Smooth muscle cell (in vitro differentiated cells): ENCODE results near the gene TRABD2B. TPM values are rescaled to one million over a fixed set of nuclear protein-coding genes. Genes with fewer than 3 reads are reported as not detected.

Source experiments
- DNase-seq: peaks from one replicate; lab custom pipeline; 2025; ENCODE audit not compliant: unreplicated experiment; lab: John Stamatoyannopoulos, UW
- H2AFZ ChIP-seq: fragments of 200-600 bp; sonication (generic); 2 replicates; pipeline ENCODE4 v1.6.0; 2016; ENCODE audit warnings: antibody characterized with exemption, low read depth, mild to moderate bottlenecking
- H3F3A ChIP-seq: fragments of 200-600 bp; sonication (generic); 2 replicates; pipeline ENCODE4 v1.6.0; 2017; ENCODE audit warnings: antibody characterized with exemption, low read depth
- H3K27ac ChIP-seq: fragments of 200-600 bp; sonication (generic); 2 replicates; pipeline ENCODE4 v1.5.1; 2016; ENCODE audit warnings: low read depth, mild to moderate bottlenecking
- H3K27me3 ChIP-seq: fragments of 200-600 bp; sonication (generic); 2 replicates; pipeline ENCODE4 v1.6.1; 2016; ENCODE audit warnings: low read depth, mild to moderate bottlenecking
- H3K36me3 ChIP-seq: fragments of 200-600 bp; sonication (generic); 2 replicates; pipeline ENCODE4 v1.5.1; 2016; ENCODE audit warnings: low read depth
- H3K4me1 ChIP-seq: fragments of 200-600 bp; sonication (generic); 2 replicates; pipeline ENCODE4 v1.5.1; 2016; ENCODE audit warnings: low read depth
- H3K4me2 ChIP-seq: fragments of 200-600 bp; sonication (generic); 2 replicates; pipeline ENCODE4 v1.6.0; 2016; ENCODE audit warnings: mild to moderate bottlenecking
- H3K4me3 ChIP-seq: fragments of 200-600 bp; sonication (generic); 2 replicates; pipeline ENCODE4 v1.5.1; 2016; ENCODE audit warnings: mild to moderate bottlenecking
- H3K79me2 ChIP-seq: fragments of 200-600 bp; sonication (generic); 2 replicates; pipeline ENCODE4 v1.6.0; 2016; ENCODE audit warnings: low read depth, mild to moderate bottlenecking
- H3K9ac ChIP-seq: fragments of 200-600 bp; sonication (generic); 2 replicates; pipeline ENCODE4 v1.6.0; 2016; ENCODE audit warnings: low read depth
- H3K9me3 ChIP-seq: fragments of 200-600 bp; sonication (generic); replicated peaks from 2 replicates; pipeline ENCODE4 v1.5.1; 2016; ENCODE audit warnings: low read depth
- H4K20me1 ChIP-seq: fragments of 200-600 bp; sonication (generic); 2 replicates; pipeline ENCODE4 v1.6.0; 2016; ENCODE audit warnings: low read depth
- WGBS: methylation state at CpG from one replicate; pipeline ENCODE4 v1.1.7; 2016; ENCODE audit warnings: low lambda C conversion rate; 5-methylcytosine and 5-hydroxymethylcytosine counted together
- polyA plus RNA-seq: library from polyadenylated mRNA; unstranded; fragments of >200 nt; fragmentation: Nextera tagmentation; extraction: Ambion mirVana; gene quantifications from 2 replicates; pipeline ENCODE4 v1.2.1, GENCODE V29; 2016
- total RNA-seq: library from RNA; depleted of rRNA; stranded (reverse); fragments of >200 nt; gene quantifications from 2 replicates; pipeline ENCODE4 v1.2.3, GENCODE V29; 2014
- TF ChIP-seq, protein P1 (sequence below): fragments of 200-600 bp; sonication (generic); IDR thresholded peaks from 2 replicates; pipeline ENCODE4 v1.5.1; 2017; ENCODE audit warnings: borderline replicate concordance, mild to moderate bottlenecking, antibody characterized with exemption; ENCODE audit not compliant: insufficient read depth, poor library complexity, severe bottlenecking

The TRABD2B gene
- total and polyA plus RNA-seq, 2 experiments from 2014 or later, result 0.94 to 4.9 TPM

DNA sequence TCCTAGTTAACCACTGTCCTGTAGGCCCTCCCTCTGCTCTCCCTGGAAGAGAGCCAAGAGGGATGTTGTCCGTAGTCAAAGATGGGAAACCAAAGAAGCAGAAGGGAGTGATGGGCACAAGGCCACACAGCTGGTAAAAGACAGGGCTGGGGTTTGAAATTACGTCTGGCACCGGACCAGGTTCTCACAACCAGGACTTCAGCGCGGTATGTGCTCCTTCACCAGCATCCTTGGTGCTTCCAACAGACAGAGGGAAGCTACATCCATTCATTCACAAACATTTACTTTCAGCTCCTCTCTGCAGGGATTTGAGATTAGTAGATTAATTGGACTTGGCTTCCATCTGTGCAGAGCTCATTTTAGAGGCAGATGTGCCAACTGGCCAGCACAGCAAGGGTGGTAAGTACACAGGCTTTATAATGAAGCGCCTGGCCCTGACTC, 191.2 kb downstream of the TRABD2B start:
- DNase-seq, result no peak
- Histone ChIP-seq H3K27ac (no peak overlapping the region), H3K4me2 (no peak overlapping the region), H3K36me3 (no peaks in the 10 kb centered on the region), H3K79me2 (no peaks in the 10 kb centered on the region), H2AFZ (no peak overlapping the region), H3K4me1 (no peaks in the 10 kb centered on the region), H3F3A (no peaks in the 10 kb centered on the region), H3K27me3 (no peaks in the 10 kb centered on the region), H3K9me3 (no peaks in the 10 kb centered on the region), H4K20me1 (peaks cover 43% of the 10 kb centered on the region), H3K4me3 (no peak overlapping the region), H3K9ac (no peak overlapping the region)
- WGBS, result 89% methylated on average over 6 of the region's 6 CpGs
- TF ChIP-seq, protein P1, sequence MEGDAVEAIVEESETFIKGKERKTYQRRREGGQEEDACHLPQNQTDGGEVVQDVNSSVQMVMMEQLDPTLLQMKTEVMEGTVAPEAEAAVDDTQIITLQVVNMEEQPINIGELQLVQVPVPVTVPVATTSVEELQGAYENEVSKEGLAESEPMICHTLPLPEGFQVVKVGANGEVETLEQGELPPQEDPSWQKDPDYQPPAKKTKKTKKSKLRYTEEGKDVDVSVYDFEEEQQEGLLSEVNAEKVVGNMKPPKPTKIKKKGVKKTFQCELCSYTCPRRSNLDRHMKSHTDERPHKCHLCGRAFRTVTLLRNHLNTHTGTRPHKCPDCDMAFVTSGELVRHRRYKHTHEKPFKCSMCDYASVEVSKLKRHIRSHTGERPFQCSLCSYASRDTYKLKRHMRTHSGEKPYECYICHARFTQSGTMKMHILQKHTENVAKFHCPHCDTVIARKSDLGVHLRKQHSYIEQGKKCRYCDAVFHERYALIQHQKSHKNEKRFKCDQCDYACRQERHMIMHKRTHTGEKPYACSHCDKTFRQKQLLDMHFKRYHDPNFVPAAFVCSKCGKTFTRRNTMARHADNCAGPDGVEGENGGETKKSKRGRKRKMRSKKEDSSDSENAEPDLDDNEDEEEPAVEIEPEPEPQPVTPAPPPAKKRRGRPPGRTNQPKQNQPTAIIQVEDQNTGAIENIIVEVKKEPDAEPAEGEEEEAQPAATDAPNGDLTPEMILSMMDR, result no peak

DNA sequence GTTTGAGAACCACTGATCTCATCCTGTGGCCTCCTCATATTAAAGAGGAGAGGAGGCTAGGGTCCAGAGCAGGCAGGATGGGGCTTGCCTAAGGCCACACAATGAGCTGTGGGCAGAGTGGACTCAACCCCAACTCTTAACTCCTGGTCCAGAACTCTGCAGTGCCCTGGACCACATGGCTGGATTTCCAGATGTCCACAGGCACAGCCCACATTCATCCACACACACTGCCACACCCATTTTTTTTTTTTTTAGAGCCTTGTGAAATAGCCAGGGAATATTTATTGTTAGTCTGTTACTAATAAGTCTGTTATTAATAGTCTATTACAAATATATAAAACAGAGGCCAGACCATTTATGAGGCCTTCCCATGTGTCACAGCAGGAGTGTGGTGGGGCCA, 192.2 kb downstream of the TRABD2B start:
- Histone ChIP-seq H3K27ac (no peak overlapping the region), H3K9me3 (no peaks in the 10 kb centered on the region), H3K9ac (no peak overlapping the region), H3K4me2 (no peak overlapping the region), H3K4me1 (no peaks in the 10 kb centered on the region), H4K20me1 (peaks cover 35% of the 10 kb centered on the region), H3K36me3 (no peaks in the 10 kb centered on the region), H2AFZ (no peak overlapping the region), H3K4me3 (no peak overlapping the region), H3F3A (no peaks in the 10 kb centered on the region), H3K79me2 (no peaks in the 10 kb centered on the region), H3K27me3 (no peaks in the 10 kb centered on the region)
- no peak for DNase-seq
- TF ChIP-seq, protein P1, result no peak

DNA sequence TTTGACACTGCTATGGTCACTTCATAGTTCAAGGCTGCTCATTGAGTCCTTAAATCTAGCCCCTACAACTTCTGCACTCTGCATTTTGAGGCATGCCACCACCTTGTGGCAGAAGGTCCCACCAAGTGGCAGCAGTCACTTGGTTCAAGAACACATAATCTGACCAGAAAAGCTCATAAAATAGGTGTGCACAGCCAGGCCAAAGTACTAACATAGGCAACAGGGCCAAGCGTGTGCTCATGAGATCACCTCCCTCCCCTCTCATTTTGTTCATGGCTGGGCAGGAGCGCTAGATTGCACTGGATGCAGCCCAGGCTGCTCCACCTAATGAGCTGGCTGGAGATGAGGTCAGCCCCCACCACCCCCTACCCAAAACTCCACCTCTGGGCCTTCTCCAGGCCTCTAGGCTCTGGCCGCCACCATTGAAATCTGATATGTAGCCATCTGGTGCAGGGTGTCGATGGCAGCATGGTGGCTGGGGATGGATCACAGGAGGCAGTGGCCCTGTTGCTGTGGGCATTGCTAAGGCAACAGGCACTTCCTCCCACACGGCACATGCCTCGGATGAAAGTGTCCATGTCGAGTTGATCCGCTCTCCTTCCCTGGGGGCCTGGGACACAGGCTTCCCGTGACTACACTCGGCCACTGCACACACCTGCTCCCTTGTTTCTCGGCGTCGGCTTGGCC, 193.2 kb downstream of the TRABD2B start:
- Histone ChIP-seq H3K27me3 (no peaks in the 10 kb centered on the region), H3K9ac (no peak overlapping the region), H3K27ac (no peak overlapping the region), H3K9me3 (no peaks in the 10 kb centered on the region), H3K4me3 (no peak overlapping the region), H4K20me1 (peaks cover 29% of the 10 kb centered on the region), H3K4me1 (no peaks in the 10 kb centered on the region), H3K36me3 (no peaks in the 10 kb centered on the region), H3K4me2 (no peak overlapping the region), H2AFZ (no peak overlapping the region), H3K79me2 (no peaks in the 10 kb centered on the region), H3F3A (no peaks in the 10 kb centered on the region)
- TF ChIP-seq, protein P1, result no peak
- whole genome bisulfite sequencing, result 70% methylated on average over 13 of the region's 13 CpGs
- DNase-seq, result no peak

DNA sequence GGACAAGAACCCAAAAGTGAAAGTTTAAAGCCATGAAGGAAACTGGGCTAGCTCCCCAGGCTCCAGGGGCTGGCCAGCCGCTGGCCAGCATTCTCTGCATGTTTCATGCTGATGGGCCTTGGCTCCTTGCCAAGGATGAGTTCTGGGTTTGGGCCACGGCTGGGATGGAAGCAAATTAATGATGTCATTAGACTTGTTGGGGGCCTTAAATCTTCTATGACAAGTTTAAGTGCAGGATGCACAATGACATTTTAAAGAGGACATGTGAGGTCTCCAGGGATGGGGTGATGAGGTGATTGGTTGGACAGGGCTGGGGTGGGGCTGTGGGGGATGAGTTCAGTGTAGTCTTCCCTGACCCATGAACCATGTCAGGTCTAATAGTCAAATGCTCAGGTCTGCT, 199.6 kb downstream of the TRABD2B start:
- Histone ChIP-seq H2AFZ (no peak overlapping the region), H3F3A (no peaks in the 10 kb centered on the region), H3K4me1 (no peaks in the 10 kb centered on the region), H3K4me2 (no peak overlapping the region), H4K20me1 (peaks cover 20% of the 10 kb centered on the region), H3K36me3 (no peaks in the 10 kb centered on the region), H3K79me2 (no peaks in the 10 kb centered on the region), H3K9ac (no peak overlapping the region), H3K4me3 (no peak overlapping the region), H3K9me3 (no peaks in the 10 kb centered on the region), H3K27me3 (no peaks in the 10 kb centered on the region), H3K27ac (no peak overlapping the region)
- no peak for DNase-seq
- TF ChIP-seq, protein P1, result no peak
- WGBS, result 47% methylated on average over 2 of the region's 2 CpGs
